Thyroid gland (tissue), 4 donors: Measurements from ENCODE around the gene LAMC2. TPM values are rescaled to one million over a fixed set of nuclear protein-coding genes. Genes with fewer than 3 reads are reported as not detected.

Experiments
- DNase-seq, 2 donors: peaks; one replicate each; pipeline ENCODE4 v3.0.0-alpha.2; 2019
- H3K27ac ChIP-seq, 3 donors: fragments of 200-600 bp; sonication (generic); 1 replicate in 2 of 3; 2 replicates in 1 of 3; pipeline ENCODE4 v1.5.1; 2016 to 2019; ENCODE audit warnings: mild to moderate bottlenecking in 1 of 3, moderate library complexity in 1 of 3
- H3K27me3 ChIP-seq: fragments of 200-600 bp; sonication (generic); one replicate; pipeline ENCODE4 v1.5.1; 2019
- H3K36me3 ChIP-seq, 2 donors: fragments of 200-600 bp; sonication (generic); one replicate each; pipeline ENCODE4 v1.5.1; 2016 to 2019
- H3K4me1 ChIP-seq, 2 donors: fragments of 200-600 bp; sonication (generic); one replicate each; pipeline ENCODE4 v1.5.1; 2017 to 2019
- H3K4me3 ChIP-seq, 3 donors: fragments of 200-600 bp; sonication (generic); replicated peaks in 1 of 3; 1 replicate in 2 of 3; 2 replicates in 1 of 3; pipeline ENCODE4 v1.5.1; 2016; ENCODE audit warnings: mild to moderate bottlenecking in 1 of 3
- H3K9me3 ChIP-seq: fragments of 200-600 bp; sonication (generic); one replicate; pipeline ENCODE4 v1.5.1; 2017
- POLR2A ChIP-seq, 2 donors: fragments of 450-650 bp; IDR thresholded peaks; one replicate each; pipeline ENCODE4 v1.6.1; 2017; ENCODE audit warnings: antibody characterized with exemption in 2 of 2, mild to moderate bottlenecking in 2 of 2, moderate library complexity in 1 of 2
- WGBS, 2 donors: methylation state at CpG; one replicate each; pipeline ENCODE4 v1.1.5; 2017; 5-methylcytosine and 5-hydroxymethylcytosine counted together
- intact Hi-C: fragments of 100-400 bp; cut with DNase I; formaldehyde crosslinking; loops from one replicate; pipeline ENCODE4 v1.15.1; 2023
- total RNA-seq, 4 donors: library from RNA; depleted of rRNA; stranded (reverse); fragments of >200 nt; gene quantifications; one replicate each; pipeline ENCODE4 v1.2.3, GENCODE V29; 2016
- TF ChIP-seq, protein P1 (sequence below), 6 experiments: fragments of 200-600 bp in 3 of 6; fragments of 450-650 bp in 3 of 6; sonication (generic) in 3 of 6; IDR thresholded peaks; one replicate each; pipeline ENCODE4 v1.5.1; 2016 to 2019; ENCODE audit warnings: antibody characterized with exemption in 6 of 6, mild to moderate bottlenecking in 2 of 6, inconsistent platforms in 1 of 6, moderate library complexity in 1 of 6

Gene LAMC2
- total RNA-seq, 4 donors from 2014 or later: 24.3 to 53.4 (median 27.9) TPM

DNA sequence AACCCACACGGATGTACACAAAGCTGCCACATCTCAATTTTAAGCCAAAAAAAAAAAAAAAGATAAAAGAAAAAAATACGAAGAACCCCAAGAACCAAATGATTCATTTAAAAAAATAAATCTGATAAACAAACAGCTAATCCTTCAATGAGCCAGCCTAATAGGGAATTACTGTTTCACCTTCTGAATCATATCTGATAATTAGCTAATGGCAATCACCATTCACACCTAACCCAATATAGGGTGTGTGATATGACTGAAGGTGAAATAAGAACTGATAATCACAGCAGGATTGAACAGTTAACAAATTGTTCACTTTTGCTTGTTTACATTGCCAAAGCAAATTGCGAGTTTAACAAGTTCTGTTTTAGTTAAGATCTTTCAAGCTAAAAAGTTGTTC lies 61.4 kb downstream of the LAMC2 start:
- H3K27ac ChIP-seq: no peak overlapping the region
- intact Hi-C loops: no loop called here
- no peaks in the 10 kb centered on the region for H3K9me3 ChIP-seq
- no peak overlapping the region for H3K4me3 ChIP-seq
- DNase-seq: no peak
- H3K4me1 ChIP-seq: peaks cover 0 to 4% of the 10 kb centered on the region in 2 donors
- TF ChIP-seq POLR2A (IDR thresholded peaks at IDR 0.05): no peak
- TF ChIP-seq, protein P1, sequence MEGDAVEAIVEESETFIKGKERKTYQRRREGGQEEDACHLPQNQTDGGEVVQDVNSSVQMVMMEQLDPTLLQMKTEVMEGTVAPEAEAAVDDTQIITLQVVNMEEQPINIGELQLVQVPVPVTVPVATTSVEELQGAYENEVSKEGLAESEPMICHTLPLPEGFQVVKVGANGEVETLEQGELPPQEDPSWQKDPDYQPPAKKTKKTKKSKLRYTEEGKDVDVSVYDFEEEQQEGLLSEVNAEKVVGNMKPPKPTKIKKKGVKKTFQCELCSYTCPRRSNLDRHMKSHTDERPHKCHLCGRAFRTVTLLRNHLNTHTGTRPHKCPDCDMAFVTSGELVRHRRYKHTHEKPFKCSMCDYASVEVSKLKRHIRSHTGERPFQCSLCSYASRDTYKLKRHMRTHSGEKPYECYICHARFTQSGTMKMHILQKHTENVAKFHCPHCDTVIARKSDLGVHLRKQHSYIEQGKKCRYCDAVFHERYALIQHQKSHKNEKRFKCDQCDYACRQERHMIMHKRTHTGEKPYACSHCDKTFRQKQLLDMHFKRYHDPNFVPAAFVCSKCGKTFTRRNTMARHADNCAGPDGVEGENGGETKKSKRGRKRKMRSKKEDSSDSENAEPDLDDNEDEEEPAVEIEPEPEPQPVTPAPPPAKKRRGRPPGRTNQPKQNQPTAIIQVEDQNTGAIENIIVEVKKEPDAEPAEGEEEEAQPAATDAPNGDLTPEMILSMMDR (IDR thresholded peaks at IDR 0.05): no peak
- 92 to 94% methylated on average over 3 of the region's 3 CpGs for WGBS, 2 donors
- no peaks in the 10 kb centered on the region for H3K27me3 ChIP-seq
- H3K36me3 ChIP-seq: no peaks in the 10 kb centered on the region

DNA sequence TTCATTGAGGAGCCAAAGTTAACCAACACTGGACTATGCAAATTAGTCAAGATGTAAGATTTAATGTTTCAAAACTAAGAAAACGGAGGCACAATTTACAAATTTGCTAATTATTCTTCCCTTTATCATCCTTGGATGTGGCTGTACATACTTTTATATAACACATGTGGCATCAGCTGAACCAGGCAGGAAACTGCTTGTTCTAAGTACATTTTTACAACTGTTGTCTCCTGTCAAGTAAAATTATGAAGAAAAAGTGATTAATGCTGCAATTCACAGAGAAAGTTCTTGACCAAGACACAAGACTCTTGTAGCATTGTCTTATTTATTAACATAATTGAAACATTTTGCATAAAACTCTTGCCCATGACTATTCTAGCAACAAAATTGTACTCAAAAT lies 61.9 kb downstream of the LAMC2 start:
- Histone ChIP-seq H3K27me3 (no peaks in the 10 kb centered on the region), H3K4me3 (no peak overlapping the region), H3K36me3 (no peaks in the 10 kb centered on the region), H3K27ac (no peak overlapping the region), H3K4me1 (peaks cover 0 to 4% of the 10 kb centered on the region in 2 donors), H3K9me3 (no peaks in the 10 kb centered on the region)
- intact Hi-C loops: no loop called here
- TF ChIP-seq POLR2A (IDR thresholded peaks at IDR 0.05): no peak
- TF ChIP-seq, protein P1 (IDR thresholded peaks at IDR 0.05): no peak
- no peak for DNase-seq
- WGBS, 2 donors: 89 to 96% methylated on average over 1 of the region's 1 CpG

DNA sequence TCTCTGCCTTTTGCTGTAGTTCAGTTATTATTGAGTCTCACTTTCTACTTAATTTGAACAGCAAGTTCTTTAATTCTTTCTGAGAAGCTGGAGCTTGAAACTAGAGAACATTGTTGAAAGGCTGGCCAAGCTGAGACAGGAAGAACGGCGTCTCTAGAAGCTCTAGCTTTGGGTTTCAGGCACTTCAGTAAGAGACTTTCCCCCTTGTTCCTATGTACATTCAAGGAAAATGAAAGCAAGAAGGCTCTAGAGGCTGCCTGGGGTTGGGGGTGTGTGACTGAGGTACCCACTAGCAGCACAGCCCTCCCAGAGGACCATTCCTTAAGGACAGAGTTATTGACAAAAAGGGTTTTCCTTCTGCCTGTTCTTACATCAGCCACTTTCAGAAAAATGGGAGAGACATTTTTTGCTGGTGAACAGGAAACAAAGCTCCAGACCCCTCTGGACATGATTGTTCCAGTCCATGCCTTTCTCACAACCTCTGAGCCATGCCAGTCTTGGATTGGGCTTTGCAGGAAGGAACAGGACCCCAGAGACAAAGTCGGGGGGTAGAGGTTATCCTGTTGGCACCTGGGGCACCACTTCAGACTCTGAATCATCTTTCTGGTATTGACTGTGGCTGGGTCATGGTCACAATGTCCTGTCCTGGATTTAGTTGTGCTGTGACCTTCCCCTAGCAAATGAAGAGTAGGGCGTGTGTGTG lies 63.1 kb downstream of the LAMC2 start:
- intact Hi-C loops: no loop called here
- H3K9me3 ChIP-seq: no peaks in the 10 kb centered on the region
- no peak for TF ChIP-seq POLR2A (IDR thresholded peaks at IDR 0.05)
- TF ChIP-seq, protein P1 (IDR thresholded peaks at IDR 0.05): no peak
- no peak for DNase-seq
- no peak overlapping the region for H3K4me3 ChIP-seq
- H3K27ac ChIP-seq: no peak overlapping the region
- no peaks in the 10 kb centered on the region for H3K27me3 ChIP-seq
- H3K4me1 ChIP-seq: peaks cover 0 to 4% of the 10 kb centered on the region in 2 donors
- no peaks in the 10 kb centered on the region for H3K36me3 ChIP-seq
- 66 to 79% methylated on average over 4 of the region's 4 CpGs for WGBS, 2 donors

DNA sequence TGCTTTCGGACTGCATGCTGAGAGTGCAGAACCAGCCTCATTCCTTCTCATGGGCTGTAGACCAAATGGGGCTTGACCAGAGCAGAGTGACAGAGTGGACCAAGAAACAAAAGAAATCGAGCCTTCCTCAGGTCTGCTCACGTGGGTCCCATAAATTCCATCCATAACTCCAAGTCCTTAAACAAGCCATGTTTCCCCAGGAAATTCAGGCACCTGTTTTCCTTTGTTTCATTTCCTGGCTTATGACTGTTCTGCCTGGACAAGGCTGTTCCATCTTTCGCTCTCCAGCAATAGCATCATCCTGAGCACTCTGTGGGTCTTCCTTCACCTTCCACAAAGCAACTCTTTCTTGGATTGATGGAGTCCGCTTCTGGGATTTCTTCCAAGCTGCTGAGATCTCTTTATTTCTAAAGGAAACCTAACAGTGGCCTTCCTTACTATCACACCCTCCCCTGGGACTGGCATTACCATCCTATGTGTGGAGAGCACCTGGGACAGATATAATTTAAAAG lies 63.9 kb downstream of the LAMC2 start:
- intact Hi-C loops: no loop called here
- H3K4me1 ChIP-seq: no peaks in the 10 kb centered on the region
- 83 to 91% methylated on average over 5 of the region's 5 CpGs for WGBS, 2 donors
- no peaks in the 10 kb centered on the region for H3K9me3 ChIP-seq
- H3K36me3 ChIP-seq: no peaks in the 10 kb centered on the region
- H3K27ac ChIP-seq: no peak overlapping the region
- TF ChIP-seq, protein P1 (IDR thresholded peaks at IDR 0.05): no peak
- no peak for TF ChIP-seq POLR2A (IDR thresholded peaks at IDR 0.05)
- H3K4me3 ChIP-seq: no peak overlapping the region
- no peak for DNase-seq
- H3K27me3 ChIP-seq: no peaks in the 10 kb centered on the region

DNA sequence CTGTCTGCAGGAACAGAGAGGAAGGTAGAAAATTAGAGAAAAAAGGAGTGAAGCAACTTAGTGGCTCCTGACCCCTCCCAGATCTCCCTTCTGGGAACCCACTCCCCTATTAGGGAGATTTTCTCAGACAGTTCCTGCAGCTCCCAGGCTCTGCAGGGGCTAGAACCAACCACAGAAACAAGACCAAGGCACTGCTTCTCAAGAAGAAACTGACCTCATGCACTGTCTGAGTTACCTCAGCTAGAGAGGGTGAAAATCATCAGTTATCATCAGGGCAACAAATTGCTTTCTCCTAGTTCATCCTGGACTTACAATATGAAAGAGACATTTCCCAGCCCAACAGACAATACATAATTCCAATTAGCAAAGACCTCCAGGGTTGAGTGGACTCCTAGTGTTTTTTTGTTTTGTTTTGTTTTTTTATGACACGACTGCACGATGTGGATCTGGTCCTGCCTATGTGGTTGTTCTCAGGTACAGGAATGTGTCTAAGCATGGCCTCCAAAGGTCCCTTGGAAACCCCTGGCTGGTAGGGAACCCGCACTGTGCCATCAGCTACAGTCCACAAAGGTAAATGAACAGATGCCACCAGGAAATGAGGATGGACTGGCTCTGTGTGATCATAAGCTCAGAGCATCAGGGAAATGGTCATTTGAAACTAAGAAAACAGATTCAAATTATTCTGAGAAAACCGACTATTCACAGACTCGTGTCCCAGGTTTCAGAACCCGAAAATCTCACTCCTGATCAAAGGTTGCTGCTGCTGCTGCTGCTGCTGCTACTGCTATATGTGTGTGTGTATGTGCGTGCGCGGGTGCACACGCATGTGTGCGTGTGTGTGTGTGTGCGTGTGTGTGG lies 65.3 kb downstream of the LAMC2 start:
- Histone ChIP-seq H3K4me3 (no peak overlapping the region), H3K27ac (no peak overlapping the region), H3K36me3 (no peaks in the 10 kb centered on the region), H3K9me3 (no peaks in the 10 kb centered on the region), H3K4me1 (no peaks in the 10 kb centered on the region), H3K27me3 (no peaks in the 10 kb centered on the region)
- TF ChIP-seq, protein P1 (IDR thresholded peaks at IDR 0.05): no peak
- no peak for TF ChIP-seq POLR2A (IDR thresholded peaks at IDR 0.05)
- no peak for DNase-seq
- intact Hi-C loops: no loop called here
- 87 to 92% methylated on average over 12 of the region's 12 CpGs for WGBS, 2 donors
